SK-N-SH (cell line): ENCODE results near the gene ADAMTSL1. TPM values are rescaled to one million over a fixed set of nuclear protein-coding genes. Genes with fewer than 3 reads are reported as not detected.

Source experiments
- CTCF ChIA-PET: fragments of 300-600, 350-600 bp; formaldehyde crosslinking; extraction: SDS; loops from one replicate; lab custom pipeline; 2021; lab: Yijun Ruan, JAX
- POLR2A ChIA-PET: fragments of 350-600 bp; sonication (Branson Sonifier 250); formaldehyde crosslinking; extraction: SDS; loops from one replicate; lab custom pipeline; 2020; ENCODE audit warnings: antibody characterized with exemption, inconsistent platforms; lab: Yijun Ruan, JAX
- DNase-seq: peaks from one replicate; pipeline ENCODE4 v3.0.0; 2012
- H2AFZ ChIP-seq: fragments of 200-600 bp; sonication (generic); 2 replicates; pipeline ENCODE4 v1.8.1; 2016; ENCODE audit warnings: antibody characterized with exemption, mild to moderate bottlenecking, low read depth
- H3F3A ChIP-seq: fragments of 200-600 bp; sonication (generic); replicated peaks from 2 replicates; pipeline ENCODE3; 2016; ENCODE audit warnings: antibody characterized with exemption, mild to moderate bottlenecking; ENCODE audit not compliant: insufficient read depth
- H3K27ac ChIP-seq, 2 experiments: fragments of 200-500 bp in 1 of 2; fragments of 200-600 bp in 1 of 2; sonication (Bioruptor generic) in 1 of 2; sonication (generic), shearing (Covaris generic) in 1 of 2; 2 replicates each; pipeline versions ENCODE4 v1.5.1 to v1.6.1; 2014 to 2016; ENCODE audit warnings: low read depth in 2 of 2, inconsistent platforms in 1 of 2, low read length in 1 of 2, mild to moderate bottlenecking in 1 of 2, mixed read lengths in 1 of 2
- H3K27me3 ChIP-seq: fragments of 200-600 bp; sonication (generic), shearing (Covaris generic); 2 replicates; pipeline ENCODE4 v1.6.1; 2016; ENCODE audit warnings: mixed run types; ENCODE audit not compliant: insufficient read depth
- H3K36me3 ChIP-seq, 2 experiments: fragments of 200-500 bp in 1 of 2; fragments of 200-600 bp in 1 of 2; sonication (Bioruptor generic) in 1 of 2; sonication (generic) in 1 of 2; replicated peaks in 1 of 2; 2 replicates each; pipeline versions ENCODE3 to v1.5.1; 2014 to 2016; ENCODE audit warnings: low read length in 1 of 2, mild to moderate bottlenecking in 1 of 2; ENCODE audit not compliant: insufficient read depth in 2 of 2, control insufficient read depth in 1 of 2
- H3K4me1 ChIP-seq, 2 experiments: fragments of 200-500 bp in 1 of 2; fragments of 200-600 bp in 1 of 2; sonication (Bioruptor generic) in 1 of 2; sonication (generic), shearing (Covaris generic) in 1 of 2; 2 replicates each; pipeline versions ENCODE4 v1.5.1 to v1.6.1; 2014 to 2016; ENCODE audit warnings: low read depth in 1 of 2, low read length in 1 of 2, mixed run types in 1 of 2; ENCODE audit not compliant: insufficient read depth in 2 of 2, control insufficient read depth in 1 of 2
- H3K4me2 ChIP-seq: fragments of 200-600 bp; sonication (generic), shearing (Covaris generic); 2 replicates; pipeline ENCODE4 v1.6.1; 2017; ENCODE audit warnings: mixed run types
- H3K4me3 ChIP-seq, 2 experiments: fragments of 200-500 bp in 1 of 2; fragments of 200-600 bp in 1 of 2; sonication (Bioruptor generic) in 1 of 2; sonication (generic), shearing (Covaris generic) in 1 of 2; 2 replicates each; pipeline versions ENCODE4 v1.5.1 to v1.8.1; 2014 to 2016; ENCODE audit warnings: low read depth in 2 of 2, inconsistent platforms in 1 of 2, low read length in 1 of 2, mild to moderate bottlenecking in 1 of 2, mixed read lengths in 1 of 2, moderate library complexity in 1 of 2
- H3K79me2 ChIP-seq: fragments of 200-600 bp; sonication (generic); 2 replicates; pipeline ENCODE4 v1.8.1; 2017; ENCODE audit warnings: mild to moderate bottlenecking; ENCODE audit not compliant: insufficient read depth
- H3K9ac ChIP-seq: fragments of 200-600 bp; sonication (generic); 2 replicates; pipeline ENCODE4 v1.6.1; 2017; ENCODE audit warnings: mixed run types
- H3K9me2 ChIP-seq: fragments of 200-600 bp; sonication (generic); 2 replicates; pipeline ENCODE4 v1.6.1; 2017; ENCODE audit warnings: mixed run types
- H3K9me3 ChIP-seq: fragments of 200-600 bp; sonication (generic); 2 replicates; pipeline ENCODE4 v1.6.1; 2017; ENCODE audit warnings: mixed run types, mild to moderate bottlenecking, moderate library complexity
- H4K20me1 ChIP-seq: fragments of 200-600 bp; sonication (generic); 2 replicates; pipeline ENCODE4 v1.6.1; 2017; ENCODE audit warnings: mild to moderate bottlenecking, mixed run types; ENCODE audit not compliant: insufficient read depth
- CTCF ChIP-seq: fragments of 200-600 bp; sonication (generic); IDR thresholded peaks from 2 replicates; pipeline ENCODE4 v1.6.1; 2017; ENCODE audit warnings: antibody characterized with exemption, mild to moderate bottlenecking, moderate library complexity
- ELF1 ChIP-seq: IDR thresholded peaks from 2 replicates; pipeline ENCODE4 v1.4.0; 2012
- EZH2phosphoT487 ChIP-seq: fragments of 200-600 bp; sonication (generic); IDR thresholded peaks from 2 replicates; pipeline ENCODE4 v1.6.1; 2017; ENCODE audit warnings: low read depth, mixed run types, mild to moderate bottlenecking, antibody characterized with exemption, moderate library complexity, borderline replicate concordance
- FOSL2 ChIP-seq: IDR thresholded peaks from 2 replicates; pipeline ENCODE4 v1.4.0; 2012; ENCODE audit warnings: low read depth, mild to moderate bottlenecking, moderate library complexity, borderline replicate concordance
- FOXJ3 ChIP-seq: sonication (generic); formaldehyde crosslinking; IDR thresholded peaks from 2 replicates; pipeline ENCODE4 v1.5.1; 2020; ENCODE audit warnings: mild to moderate bottlenecking, missing genetic modification reagents
- IRF3 ChIP-seq: fragments of 150-350 bp; IDR thresholded peaks from 2 replicates; pipeline ENCODE4 v1.6.1; 2016; ENCODE audit warnings: mild to moderate bottlenecking, low read depth, low read length
- JUND ChIP-seq: IDR thresholded peaks from 2 replicates; pipeline ENCODE4 v1.4.0; 2012
- MAX ChIP-seq: IDR thresholded peaks from 2 replicates; pipeline ENCODE4 v1.4.0; 2012; ENCODE audit warnings: low read depth
- MEF2A ChIP-seq: IDR thresholded peaks from 2 replicates; pipeline ENCODE4 v1.4.0; 2012; ENCODE audit warnings: low read depth, borderline replicate concordance
- MXI1 ChIP-seq: IDR thresholded peaks from 2 replicates; pipeline ENCODE4 v1.6.1; 2012; ENCODE audit warnings: mild to moderate bottlenecking, low read depth, low read length, improper control_type of control experiment
- NRF1 ChIP-seq: IDR thresholded peaks from 2 replicates; pipeline ENCODE4 v1.6.1; 2012; ENCODE audit warnings: low read depth, mild to moderate bottlenecking, low read length
- PBX3 ChIP-seq: IDR thresholded peaks from 2 replicates; pipeline ENCODE4; 2012
- POLR2AphosphoS5 ChIP-seq: IDR thresholded peaks from 2 replicates; pipeline ENCODE4 v1.6.1; 2012; ENCODE audit warnings: low read depth, low read length
- RAD21 ChIP-seq: IDR thresholded peaks from 2 replicates; pipeline ENCODE4 v1.6.1; 2012; ENCODE audit warnings: mild to moderate bottlenecking, low read length
- RCOR1 ChIP-seq: fragments of 150-350 bp; IDR thresholded peaks from 2 replicates; pipeline ENCODE4 v1.6.1; 2017; ENCODE audit warnings: antibody characterized with exemption, low read length
- RFX5 ChIP-seq: IDR thresholded peaks from 2 replicates; pipeline ENCODE4 v1.6.1; 2012; ENCODE audit warnings: mild to moderate bottlenecking, improper control_type of control experiment, low read length
- RXRA ChIP-seq: IDR thresholded peaks from 2 replicates; pipeline ENCODE4 v1.4.0; 2012; ENCODE audit warnings: low read depth, mild to moderate bottlenecking, borderline replicate concordance
- SIN3A ChIP-seq: IDR thresholded peaks from 2 replicates; pipeline ENCODE4 v1.6.1; 2012; ENCODE audit warnings: low read depth, mild to moderate bottlenecking, low read length, moderate library complexity, borderline replicate concordance
- TAF1 ChIP-seq: IDR thresholded peaks from 2 replicates; pipeline ENCODE4 v1.6.1; 2012; ENCODE audit warnings: low read depth, mild to moderate bottlenecking, low read length, moderate library complexity, borderline replicate concordance
- TCF12 ChIP-seq: IDR thresholded peaks from 2 replicates; pipeline ENCODE4 v1.4.0; 2012
- USF2 ChIP-seq: fragments of 150-350 bp; IDR thresholded peaks from 2 replicates; pipeline ENCODE4 v1.6.1; 2017; ENCODE audit warnings: antibody characterized with exemption, low read length, low read depth, borderline replicate concordance
- WGBS: methylation state at CpG from one replicate; pipeline ENCODE4 v1.1.6; 2017; ENCODE audit warnings: low lambda C conversion rate; 5-methylcytosine and 5-hydroxymethylcytosine counted together
- polyA plus RNA-seq, 3 experiments: library from polyadenylated mRNA; depleted of rRNA; stranded (reverse); fragments of >200 nt; gene quantifications; 2 replicates each; pipeline ENCODE4 v1.2.3, GENCODE V29; 2012

The ADAMTSL1 gene
- polyA plus RNA-seq, 1 of the 3 experiments (the other 2 are of a cell fraction): 114 TPM

- Histone ChIP-seq H3K27ac (no peak overlapping the region), H3K9me2 (no peaks in the 10 kb centered on the region), H3K9me3 (peaks cover 21% of the 10 kb centered on the region), H4K20me1 (no peaks in the 10 kb centered on the region), H3K9ac (no peak overlapping the region), H3K27me3 (no peaks in the 10 kb centered on the region), H3K36me3 (peaks cover 10 to 91% of the 10 kb centered on the region in 2 experiments), H3K4me2 (no peak overlapping the region), H3K79me2 (no peaks in the 10 kb centered on the region), H3K4me3 (no peak overlapping the region), H2AFZ (no peak overlapping the region), H3K4me1 (no peaks in the 10 kb centered on the region; a peak in 2 of 4 replicates), H3F3A (peaks cover 21% of the 10 kb centered on the region)
- DNase-seq: no peak
- CTCF ChIA-PET: no interaction called here
- WGBS: 57% methylated on average over 1 of the region's 2 CpGs
- TF ChIP-seq EZH2phosphoT487: no peak
- no peak for TF ChIP-seq IRF3
- no peak for TF ChIP-seq POLR2AphosphoS5
- no peak for TF ChIP-seq RAD21
- TF ChIP-seq TCF12: no peak
- no peak for TF ChIP-seq PBX3
- TF ChIP-seq NRF1: no peak
- TF ChIP-seq JUND: no peak
- no peak for TF ChIP-seq MAX
- no peak for TF ChIP-seq USF2
- POLR2A ChIA-PET: no interaction called here
These were observed 422.7 kb downstream of the ADAMTSL1 start for GRCh38 chr9:18896531-18897179.

- Histone ChIP-seq H3K9me2 (no peaks in the 10 kb centered on the region), H3K79me2 (no peaks in the 10 kb centered on the region), H2AFZ (no peak overlapping the region), H3K27ac (no peak overlapping the region), H3K4me3 (no peak overlapping the region), H3K4me2 (no peak overlapping the region), H4K20me1 (no peaks in the 10 kb centered on the region), H3K36me3 (peaks cover under 1 to 42% of the 10 kb centered on the region in 2 experiments), H3K9ac (no peak overlapping the region), H3F3A (peaks cover 33% of the 10 kb centered on the region), H3K4me1 (peaks cover 0 to 14% of the 10 kb centered on the region in 2 experiments; a peak in 1 of 4 replicates), H3K9me3 (no peaks in the 10 kb centered on the region), H3K27me3 (no peaks in the 10 kb centered on the region)
- ChIA-PET CTCF (no interaction called here), POLR2A (no interaction called here)
- 68% methylated on average over 2 of the region's 2 CpGs for WGBS
- no peak for DNase-seq
- no peak for TF ChIP-seq FOSL2
- no peak for TF ChIP-seq ELF1
- TF ChIP-seq SIN3A: no peak
- no peak for TF ChIP-seq RFX5
- TF ChIP-seq EZH2phosphoT487: no peak
- TF ChIP-seq CTCF: no peak
- TF ChIP-seq MXI1: no peak
- TF ChIP-seq NRF1: no peak
- TF ChIP-seq TAF1: no peak
- TF ChIP-seq JUND: no peak
- TF ChIP-seq FOXJ3 (CRISPR knock-in tag): no peak
- no peak for TF ChIP-seq MEF2A
- no peak for TF ChIP-seq RCOR1
- TF ChIP-seq PBX3: no peak
- TF ChIP-seq RXRA: no peak
These were observed 429.5 kb downstream of the ADAMTSL1 start for GRCh38 chr9:18903450-18903849.
